ENCODE data around the gene MAMDC4.
"Not testable (repeated sequence)": the region's sequence is repeated elsewhere in the genome, so short reads cannot be mapped to it uniquely, and the experiment has no call there.

Gene MAMDC4

GRCh38 chr9:136876476-136876875 lies 24.3 kb downstream of the MAMDC4 start:
- no peak overlapping the region for H3K27ac Mint-ChIP-seq
- H3K9me3 Mint-ChIP-seq: no peaks in the 10 kb centered on the region
- peaks cover 8% of the 10 kb centered on the region for H3K4me1 Mint-ChIP-seq
- no peaks in the 10 kb centered on the region for H3K27me3 Mint-ChIP-seq
- H3K36me3 Mint-ChIP-seq: no peaks in the 10 kb centered on the region
- no peak overlapping the region for H3K4me3 Mint-ChIP-seq

DNA sequence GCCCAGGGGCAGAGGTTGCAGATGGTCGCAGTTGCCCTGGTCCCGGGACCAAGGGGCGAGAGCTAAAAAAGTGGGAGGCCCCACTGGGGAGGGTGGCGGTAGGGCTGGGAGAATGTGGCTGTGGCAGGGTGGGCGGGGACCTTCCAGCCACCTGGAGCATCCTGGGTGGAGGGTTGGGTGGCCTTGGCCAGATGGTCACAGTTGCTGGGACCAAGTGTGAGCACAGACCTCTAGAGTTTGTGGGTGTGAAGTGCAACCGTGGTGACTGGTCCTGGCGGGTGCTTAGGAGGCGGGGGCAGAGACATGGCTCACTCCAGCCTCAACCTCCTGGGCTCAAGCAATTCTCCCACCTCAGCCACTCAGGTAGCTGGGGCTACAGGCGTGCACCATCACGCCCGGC lies 28.5 kb downstream of the MAMDC4 start:
- peak overlapping the region; percentile 88 for H3K27ac Mint-ChIP-seq
- H3K4me1 Mint-ChIP-seq: peaks cover 24% of the 10 kb centered on the region
- no peaks in the 10 kb centered on the region for H3K27me3 Mint-ChIP-seq
- no peaks in the 10 kb centered on the region for H3K9me3 Mint-ChIP-seq
- H3K4me3 Mint-ChIP-seq: peak overlapping the region; percentile 11
- H3K36me3 Mint-ChIP-seq: no peaks in the 10 kb centered on the region

DNA sequence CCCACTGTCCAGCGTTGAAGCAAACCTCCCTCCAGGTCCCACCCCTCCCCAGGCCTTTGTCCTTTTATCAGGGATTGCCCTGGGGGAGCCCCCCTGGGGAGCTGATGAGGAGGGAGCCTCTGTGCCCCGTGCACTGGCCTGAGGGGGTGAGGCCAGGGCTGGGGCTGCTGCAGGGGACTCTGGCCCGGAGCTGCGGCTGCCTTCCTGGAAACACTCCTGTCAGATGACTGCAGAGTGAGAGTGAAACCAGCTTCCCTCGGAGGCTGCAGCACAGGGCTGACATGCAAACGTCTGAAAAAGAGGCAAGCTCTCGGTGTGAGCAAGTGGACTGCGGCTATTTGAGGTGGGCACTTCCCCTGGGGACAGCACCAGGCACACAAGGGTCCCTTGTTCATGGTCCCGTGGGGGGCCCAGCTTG lies 29.6 kb downstream of the MAMDC4 start:
- Mint-ChIP-seq H3K4me1 (peaks cover 24% of the 10 kb centered on the region), H3K27me3 (no peaks in the 10 kb centered on the region), H3K36me3 (no peaks in the 10 kb centered on the region)

DNA sequence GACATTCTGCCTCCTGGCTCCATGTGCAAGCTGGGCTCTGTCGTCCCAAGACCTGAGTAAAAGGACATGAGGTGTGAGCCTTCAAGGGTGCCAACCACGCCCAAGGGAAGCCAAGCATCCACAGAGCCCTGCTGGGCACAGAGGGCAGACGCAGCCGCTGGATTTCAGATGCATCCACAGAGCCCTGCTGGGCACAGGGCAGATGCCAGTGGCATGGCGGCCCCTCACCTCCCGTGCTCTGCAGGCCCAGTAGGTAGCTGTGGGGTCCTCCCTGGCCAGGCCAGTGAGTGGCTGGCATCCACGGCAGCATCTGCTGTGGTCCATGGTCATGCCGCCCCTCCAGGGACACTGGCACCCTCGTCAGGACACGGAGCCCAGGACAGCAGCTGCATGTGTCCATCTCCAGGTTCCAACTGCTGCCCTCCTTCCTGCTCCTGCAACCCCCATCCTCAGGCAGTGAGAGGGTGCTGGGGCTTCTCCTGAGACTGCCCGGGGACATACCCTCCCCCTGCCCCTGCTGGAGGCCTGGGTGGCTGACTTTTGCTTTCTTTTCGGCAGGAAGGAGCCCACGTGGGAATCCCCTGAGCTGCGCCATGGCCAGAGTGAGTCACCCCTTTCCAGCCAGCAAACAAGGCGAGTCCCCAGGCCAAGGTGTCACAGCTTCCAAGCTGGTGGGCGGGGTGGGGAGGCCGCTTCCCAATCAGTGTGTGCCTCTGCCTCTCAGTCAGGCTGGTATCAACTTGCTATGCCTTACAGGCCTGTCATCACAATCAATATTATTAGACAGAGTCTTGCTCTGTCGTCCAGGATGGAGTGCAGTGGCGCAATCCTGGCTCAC lies 30.2 kb downstream of the MAMDC4 start:
- H3K27me3 Mint-ChIP-seq: no peaks in the 10 kb centered on the region
- H3K4me3 Mint-ChIP-seq: peak overlapping the region; percentile 83
- peaks cover 28% of the 10 kb centered on the region for H3K4me1 Mint-ChIP-seq
- no peaks in the 10 kb centered on the region for H3K36me3 Mint-ChIP-seq
- H3K9me3 Mint-ChIP-seq: no peaks in the 10 kb centered on the region
- H3K27ac Mint-ChIP-seq: peak overlapping the region; percentile 96

More for the DNA sequence above, 29.6 kb downstream of the MAMDC4 start:
- Mint-ChIP-seq H3K27ac (peak overlapping the region; percentile 68), H3K4me3 (peak overlapping the region; percentile 83), H3K9me3 (no peaks in the 10 kb centered on the region)

- peak overlapping the region; percentile 83 for H3K4me3 Mint-ChIP-seq
- H3K27ac Mint-ChIP-seq: peak overlapping the region; percentile 96
- H3K27me3 Mint-ChIP-seq, H3K36me3 Mint-ChIP-seq, H3K9me3 Mint-ChIP-seq: not testable (repeated sequence)
- peaks cover 33% of the 10 kb centered on the region for H3K4me1 Mint-ChIP-seq
These were observed 30.8 kb downstream of the MAMDC4 start for GRCh38 chr9:136882947-136883283.

- H3K4me1 Mint-ChIP-seq: peaks cover 39% of the 10 kb centered on the region
- H3K27me3 Mint-ChIP-seq, H3K9me3 Mint-ChIP-seq, H3K36me3 Mint-ChIP-seq: not testable (repeated sequence)
- peak overlapping the region; percentile 83 for H3K4me3 Mint-ChIP-seq
- H3K27ac Mint-ChIP-seq: peak overlapping the region; percentile 41
These were observed 31.5 kb downstream of the MAMDC4 start for GRCh38 chr9:136883670-136884069.

DNA sequence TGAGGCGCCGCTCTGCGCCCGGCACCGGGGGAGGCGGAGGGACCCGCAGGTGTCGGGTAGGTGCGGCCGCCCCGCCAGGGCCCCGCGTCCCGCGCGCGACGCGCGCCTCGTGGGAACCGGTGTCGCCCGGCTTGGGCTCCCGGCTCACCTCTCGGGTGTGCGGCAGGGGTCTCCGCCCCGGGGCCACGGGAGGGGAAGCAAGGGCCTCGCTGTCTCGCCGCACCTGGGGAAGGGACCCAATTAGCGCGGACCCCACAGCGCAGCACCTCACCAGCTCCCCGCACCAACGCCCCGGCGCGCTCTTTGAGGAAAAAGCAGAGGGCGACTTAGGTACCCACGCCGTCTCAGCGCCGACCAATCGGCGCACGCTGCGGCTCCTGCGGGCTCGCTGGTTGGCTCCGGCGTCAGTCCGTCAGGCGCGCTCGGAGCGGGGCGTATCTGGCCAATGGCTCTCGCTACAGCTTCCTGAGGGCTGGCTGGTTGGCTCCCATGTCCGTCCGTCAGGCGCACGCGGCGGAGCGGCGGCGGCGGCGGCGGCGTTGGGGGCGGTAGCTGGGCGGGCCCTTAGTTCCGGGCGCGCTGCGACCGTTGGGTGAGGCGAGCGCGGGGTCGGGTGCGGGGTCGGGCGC lies 33.9 kb downstream of the MAMDC4 start, which contains the start of gene TRAF2:
TRAF2 (plus strand) TSS at position 567 of the 629 bp plus-strand sequence. CDS start 12,225 bp downstream, outside the sequence.
- Mint-ChIP-seq H3K9me3 (no peaks in the 10 kb centered on the region), H3K4me1 (peaks cover 35% of the 10 kb centered on the region), H3K4me3 (peak within 1 kb of the TSS; percentile 95), H3K27me3 (no peaks in the 10 kb centered on the region), H3K27ac (peak within 1 kb of the TSS; percentile 84), H3K36me3 (no peaks in the 10 kb centered on the region)

DNA sequence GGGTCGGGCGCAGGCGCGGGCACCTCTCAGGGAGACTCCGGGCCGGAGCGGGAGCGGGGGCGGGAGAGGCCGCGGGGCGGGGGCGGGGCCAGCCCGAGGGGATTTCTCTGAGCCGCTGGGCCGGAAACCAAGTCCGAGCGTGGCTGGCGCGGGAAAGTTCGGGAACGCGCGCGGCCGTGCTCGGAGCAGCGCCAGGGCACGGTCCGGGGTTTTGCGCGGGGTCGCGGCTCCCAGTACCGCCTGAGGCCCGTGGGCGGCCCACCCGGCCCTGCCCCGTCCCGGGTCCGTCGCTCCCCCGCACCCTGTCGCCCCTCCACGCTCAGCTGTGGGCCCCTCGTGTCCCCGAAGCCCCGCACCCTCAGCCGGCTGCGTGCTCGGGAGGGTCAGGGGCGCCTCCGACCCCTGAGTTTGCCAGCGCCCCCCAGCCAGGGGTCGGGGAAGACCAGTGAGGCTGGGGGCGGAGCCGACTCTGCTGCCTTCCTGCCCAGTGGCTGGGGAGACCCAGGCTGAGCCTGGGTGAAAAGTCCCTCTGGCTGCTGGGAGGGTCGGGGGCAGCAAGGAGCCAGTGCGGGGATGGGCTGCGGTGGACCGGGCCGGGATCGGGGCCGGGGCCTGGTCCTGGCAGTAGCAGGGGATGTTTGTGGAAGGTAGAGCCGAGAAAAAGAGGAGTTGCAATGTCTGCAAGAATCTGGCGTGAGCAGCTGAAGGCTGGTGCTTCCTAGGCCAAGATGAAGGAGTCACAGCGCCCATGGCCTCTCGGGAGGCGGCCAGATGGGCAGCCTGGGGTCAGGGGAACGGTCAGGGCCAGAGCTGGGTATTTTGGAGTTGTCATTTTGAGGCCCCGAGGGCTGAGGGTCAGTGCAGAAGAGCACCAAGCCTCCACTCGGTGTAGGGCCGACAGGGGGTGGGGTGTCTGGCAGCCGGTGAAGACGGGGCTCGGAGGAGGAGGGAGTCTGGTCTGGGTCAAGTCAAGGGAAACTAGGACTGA lies 34.8 kb downstream of the MAMDC4 start:
- H3K36me3 Mint-ChIP-seq: no peaks in the 10 kb centered on the region
- H3K4me1 Mint-ChIP-seq: peaks cover 27% of the 10 kb centered on the region
- no peaks in the 10 kb centered on the region for H3K9me3 Mint-ChIP-seq
- H3K4me3 Mint-ChIP-seq: peak overlapping the region; percentile 95
- no peaks in the 10 kb centered on the region for H3K27me3 Mint-ChIP-seq
- H3K27ac Mint-ChIP-seq: peak overlapping the region; percentile 84

DNA sequence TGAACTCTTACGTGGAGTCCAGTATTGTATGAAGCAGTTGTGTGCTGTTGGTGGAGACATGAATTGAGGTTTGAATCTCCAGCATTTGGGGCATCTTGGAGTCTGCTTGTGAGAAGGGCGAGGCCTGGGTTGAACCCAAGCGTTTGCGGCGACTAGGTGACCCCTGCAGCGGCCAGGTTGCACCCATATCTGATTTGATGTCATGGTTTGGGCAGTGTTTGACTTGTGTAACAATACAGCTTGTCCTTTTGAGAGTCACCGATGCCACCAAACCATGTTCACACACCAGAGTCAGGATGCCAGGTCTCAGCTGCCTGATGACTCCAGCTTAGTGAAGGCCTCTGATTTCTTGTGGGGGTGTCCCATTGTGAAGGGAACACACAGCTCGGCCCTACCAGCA lies 36.3 kb downstream of the MAMDC4 start:
- Mint-ChIP-seq H3K27ac (no peak overlapping the region), H3K27me3 (no peaks in the 10 kb centered on the region), H3K4me1 (peaks cover 23% of the 10 kb centered on the region), H3K9me3 (no peaks in the 10 kb centered on the region), H3K4me3 (peak overlapping the region; percentile 95), H3K36me3 (no peaks in the 10 kb centered on the region)

GRCh38 chr9:136889858-136890257 lies 37.7 kb downstream of the MAMDC4 start:
- Mint-ChIP-seq H3K4me3 (no peak overlapping the region), H3K4me1 (peaks cover 31% of the 10 kb centered on the region), H3K27me3 (no peaks in the 10 kb centered on the region), H3K27ac (no peak overlapping the region), H3K9me3 (no peaks in the 10 kb centered on the region), H3K36me3 (no peaks in the 10 kb centered on the region)

GRCh38 chr9:136890661-136891060 lies 38.5 kb downstream of the MAMDC4 start:
- Mint-ChIP-seq H3K4me1 (peaks cover 32% of the 10 kb centered on the region), H3K27me3 (no peaks in the 10 kb centered on the region), H3K36me3 (no peaks in the 10 kb centered on the region), H3K9me3 (no peaks in the 10 kb centered on the region), H3K27ac (no peak overlapping the region), H3K4me3 (no peak overlapping the region)

DNA sequence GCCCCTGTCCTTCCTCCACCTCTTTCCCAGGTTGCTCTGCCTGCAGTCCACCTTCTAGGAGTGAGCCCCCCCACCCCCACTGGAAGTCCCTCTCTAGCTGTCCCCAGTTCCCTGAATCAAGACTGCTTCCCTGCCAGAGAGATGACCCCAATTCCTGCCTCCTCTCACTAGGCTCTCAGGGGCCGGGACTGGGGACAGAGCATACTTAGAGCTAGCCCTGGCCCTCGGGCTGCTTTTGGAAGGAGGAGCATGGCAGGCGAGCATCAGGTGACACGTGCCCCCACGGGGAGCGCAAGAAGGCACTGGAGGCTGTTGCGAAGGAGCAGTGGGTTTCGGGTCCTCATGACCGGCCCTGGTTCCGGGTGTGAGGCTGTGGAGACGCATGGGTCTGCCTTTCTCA lies 43.9 kb downstream of the MAMDC4 start:
- Mint-ChIP-seq H3K27ac (no peak overlapping the region), H3K27me3 (no peaks in the 10 kb centered on the region), H3K4me1 (peaks cover 33% of the 10 kb centered on the region), H3K36me3 (peaks cover 4% of the 10 kb centered on the region), H3K4me3 (no peak overlapping the region), H3K9me3 (no peaks in the 10 kb centered on the region)

DNA sequence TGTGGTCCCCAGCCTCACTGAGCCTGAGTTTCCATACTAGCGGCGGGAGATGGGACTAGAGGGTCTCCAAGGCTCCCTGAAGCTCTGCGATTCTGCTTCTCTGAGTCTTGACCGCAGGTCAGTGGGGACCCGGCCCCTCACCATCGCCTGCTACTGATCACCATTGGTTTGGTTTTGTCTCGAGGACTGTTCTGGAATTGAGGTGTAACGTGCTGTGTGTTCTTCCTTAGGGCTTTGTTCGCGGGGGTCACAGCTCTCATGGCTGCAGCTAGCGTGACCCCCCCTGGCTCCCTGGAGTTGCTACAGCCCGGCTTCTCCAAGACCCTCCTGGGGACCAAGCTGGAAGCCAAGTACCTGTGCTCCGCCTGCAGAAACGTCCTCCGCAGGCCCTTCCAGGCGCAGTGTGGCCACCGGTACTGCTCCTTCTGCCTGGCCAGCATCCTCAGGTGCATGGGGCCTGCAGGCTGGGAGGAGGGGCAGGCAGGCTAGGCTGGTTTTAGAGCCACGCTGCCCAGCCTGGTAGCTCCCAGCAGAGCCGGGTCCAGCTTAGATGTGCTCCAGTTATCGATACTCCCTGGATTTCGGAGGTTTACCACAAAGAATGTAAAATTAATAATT lies 46.4 kb downstream of the MAMDC4 start:
- no peaks in the 10 kb centered on the region for H3K9me3 Mint-ChIP-seq
- H3K4me1 Mint-ChIP-seq: peaks cover 49% of the 10 kb centered on the region
- H3K27ac Mint-ChIP-seq: no peak overlapping the region
- H3K4me3 Mint-ChIP-seq: no peak overlapping the region
- peaks cover 10% of the 10 kb centered on the region for H3K36me3 Mint-ChIP-seq
- H3K27me3 Mint-ChIP-seq: no peaks in the 10 kb centered on the region

GRCh38 chr9:136899196-136899595 lies 47.0 kb downstream of the MAMDC4 start:
- Mint-ChIP-seq H3K36me3 (peaks cover 10% of the 10 kb centered on the region), H3K4me1 (peaks cover 47% of the 10 kb centered on the region), H3K27me3 (no peaks in the 10 kb centered on the region), H3K9me3 (no peaks in the 10 kb centered on the region), H3K4me3 (no peak overlapping the region), H3K27ac (no peak overlapping the region)

DNA sequence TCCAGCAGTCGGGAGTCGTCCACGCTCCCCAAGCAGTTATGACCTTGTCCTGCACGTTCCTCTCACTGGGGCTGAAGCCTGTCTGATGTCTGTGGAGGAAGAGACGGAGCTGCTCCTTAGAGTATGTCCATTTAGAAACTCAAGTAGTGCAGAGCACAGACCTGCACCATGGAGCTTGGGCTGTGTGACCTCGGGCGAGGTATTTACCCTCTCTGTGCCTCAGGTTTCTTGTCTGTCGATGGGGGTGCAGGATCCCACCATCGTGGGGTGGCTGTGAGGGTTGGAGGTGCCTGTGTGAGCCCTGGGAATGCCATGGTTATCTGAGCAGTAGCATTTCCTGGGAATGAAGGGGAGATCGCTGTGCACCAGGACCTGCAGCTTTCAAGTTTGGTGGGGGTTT lies 48.4 kb downstream of the MAMDC4 start:
- Mint-ChIP-seq H3K27me3 (no peaks in the 10 kb centered on the region), H3K4me1 (peaks cover 46% of the 10 kb centered on the region), H3K27ac (no peak overlapping the region), H3K9me3 (no peaks in the 10 kb centered on the region), H3K36me3 (peaks cover 12% of the 10 kb centered on the region), H3K4me3 (no peak overlapping the region)
